ENCODE measurements around the gene KCNG2.

Gene KCNG2

DNA sequence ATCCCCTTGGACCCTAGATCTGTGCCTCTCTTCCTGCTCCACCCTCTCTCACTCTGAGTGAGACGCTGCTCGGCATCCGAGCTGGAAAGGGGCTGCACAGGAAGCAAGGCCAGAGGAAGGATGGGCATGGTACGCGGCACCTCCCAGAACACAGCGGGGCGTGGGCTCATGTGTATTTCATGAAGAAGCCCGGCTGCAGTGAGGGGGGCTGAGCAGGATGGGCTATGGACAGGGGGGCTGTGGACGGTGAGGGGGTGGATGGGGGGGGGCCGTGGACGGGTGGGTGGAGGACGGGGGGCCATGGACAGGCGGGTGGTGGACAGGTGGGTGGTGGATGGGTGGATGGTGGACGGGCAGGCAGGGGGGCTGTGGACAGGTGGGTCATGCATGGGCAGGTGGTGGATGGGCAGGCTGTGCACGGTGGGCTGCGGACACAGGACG, 125.3 kb downstream of the KCNG2 start:
- Histone ChIP-seq H3K4me1 (ENCODE audit: insufficient read depth, poor library complexity, severe bottlenecking) (no peaks in the 10 kb centered on the region), H3K27ac (ENCODE audit: poor library complexity, severe bottlenecking) (no peak overlapping the region), H3K4me3 (ENCODE audit: severe bottlenecking) (no peak overlapping the region), H3K36me3 (ENCODE audit: low read depth) (peaks cover 12% of the 10 kb centered on the region), H3K27me3 (ENCODE audit: insufficient read depth, poor library complexity, severe bottlenecking) (no peaks in the 10 kb centered on the region), H3K9me3 (ENCODE audit: severe bottlenecking) (no peaks in the 10 kb centered on the region)
- TF ChIP-seq, protein P1, sequence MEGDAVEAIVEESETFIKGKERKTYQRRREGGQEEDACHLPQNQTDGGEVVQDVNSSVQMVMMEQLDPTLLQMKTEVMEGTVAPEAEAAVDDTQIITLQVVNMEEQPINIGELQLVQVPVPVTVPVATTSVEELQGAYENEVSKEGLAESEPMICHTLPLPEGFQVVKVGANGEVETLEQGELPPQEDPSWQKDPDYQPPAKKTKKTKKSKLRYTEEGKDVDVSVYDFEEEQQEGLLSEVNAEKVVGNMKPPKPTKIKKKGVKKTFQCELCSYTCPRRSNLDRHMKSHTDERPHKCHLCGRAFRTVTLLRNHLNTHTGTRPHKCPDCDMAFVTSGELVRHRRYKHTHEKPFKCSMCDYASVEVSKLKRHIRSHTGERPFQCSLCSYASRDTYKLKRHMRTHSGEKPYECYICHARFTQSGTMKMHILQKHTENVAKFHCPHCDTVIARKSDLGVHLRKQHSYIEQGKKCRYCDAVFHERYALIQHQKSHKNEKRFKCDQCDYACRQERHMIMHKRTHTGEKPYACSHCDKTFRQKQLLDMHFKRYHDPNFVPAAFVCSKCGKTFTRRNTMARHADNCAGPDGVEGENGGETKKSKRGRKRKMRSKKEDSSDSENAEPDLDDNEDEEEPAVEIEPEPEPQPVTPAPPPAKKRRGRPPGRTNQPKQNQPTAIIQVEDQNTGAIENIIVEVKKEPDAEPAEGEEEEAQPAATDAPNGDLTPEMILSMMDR (IDR thresholded peaks at IDR 0.05; ENCODE audit: poor library complexity, severe bottlenecking) = no peak
- DNase-seq (ENCODE audit: low spot score) = peak; percentile 48
- no peak for ATAC-seq (ENCODE audit: low read depth)

DNA sequence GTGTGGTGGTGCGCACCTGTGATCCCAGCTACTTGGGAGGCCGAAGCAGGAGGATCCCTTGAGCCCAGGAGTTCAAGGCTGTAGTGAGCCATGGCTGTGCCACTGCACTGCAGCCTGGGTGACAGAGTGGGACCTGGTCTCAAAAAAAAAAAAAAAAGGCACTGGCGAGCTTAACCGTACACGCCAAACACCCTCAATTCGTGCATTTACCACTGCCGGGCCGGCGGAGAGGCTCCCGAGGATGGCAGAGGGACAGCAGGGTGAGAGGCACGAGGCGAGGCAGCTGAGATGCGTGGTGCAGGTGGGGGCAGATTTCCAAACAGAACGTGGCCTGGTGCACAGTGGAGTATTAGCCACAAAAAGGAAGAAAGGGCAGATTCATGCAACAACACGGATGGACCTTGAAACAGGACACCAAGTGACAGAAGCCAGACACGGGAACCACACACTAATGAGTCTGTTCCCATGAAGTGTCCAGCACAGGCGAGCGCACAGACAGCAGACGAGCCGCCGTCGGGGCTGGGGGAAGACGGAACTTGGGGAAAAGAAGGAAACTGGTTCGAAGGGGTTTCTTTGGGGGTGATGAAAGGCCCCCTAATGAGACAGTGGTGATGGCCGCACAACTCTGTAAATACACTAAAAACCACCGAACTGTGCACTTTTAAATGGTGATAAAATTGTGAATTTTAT, 126.3 kb downstream of the KCNG2 start:
- no peaks in the 10 kb centered on the region for H3K4me1 ChIP-seq (ENCODE audit: insufficient read depth, poor library complexity, severe bottlenecking)
- H3K9me3 ChIP-seq (ENCODE audit: severe bottlenecking) = peaks cover under 1% of the 10 kb centered on the region
- H3K36me3 ChIP-seq (ENCODE audit: low read depth) = peaks cover 10% of the 10 kb centered on the region
- ATAC-seq (ENCODE audit: low read depth) = no peak
- H3K27ac ChIP-seq (ENCODE audit: poor library complexity, severe bottlenecking) = no peak overlapping the region
- H3K27me3 ChIP-seq (ENCODE audit: insufficient read depth, poor library complexity, severe bottlenecking) = no peaks in the 10 kb centered on the region
- no peak overlapping the region for H3K4me3 ChIP-seq (ENCODE audit: severe bottlenecking)
- DNase-seq (ENCODE audit: low spot score) = no peak
- TF ChIP-seq, protein P1 (IDR thresholded peaks at IDR 0.05; ENCODE audit: poor library complexity, severe bottlenecking) = no peak

DNA sequence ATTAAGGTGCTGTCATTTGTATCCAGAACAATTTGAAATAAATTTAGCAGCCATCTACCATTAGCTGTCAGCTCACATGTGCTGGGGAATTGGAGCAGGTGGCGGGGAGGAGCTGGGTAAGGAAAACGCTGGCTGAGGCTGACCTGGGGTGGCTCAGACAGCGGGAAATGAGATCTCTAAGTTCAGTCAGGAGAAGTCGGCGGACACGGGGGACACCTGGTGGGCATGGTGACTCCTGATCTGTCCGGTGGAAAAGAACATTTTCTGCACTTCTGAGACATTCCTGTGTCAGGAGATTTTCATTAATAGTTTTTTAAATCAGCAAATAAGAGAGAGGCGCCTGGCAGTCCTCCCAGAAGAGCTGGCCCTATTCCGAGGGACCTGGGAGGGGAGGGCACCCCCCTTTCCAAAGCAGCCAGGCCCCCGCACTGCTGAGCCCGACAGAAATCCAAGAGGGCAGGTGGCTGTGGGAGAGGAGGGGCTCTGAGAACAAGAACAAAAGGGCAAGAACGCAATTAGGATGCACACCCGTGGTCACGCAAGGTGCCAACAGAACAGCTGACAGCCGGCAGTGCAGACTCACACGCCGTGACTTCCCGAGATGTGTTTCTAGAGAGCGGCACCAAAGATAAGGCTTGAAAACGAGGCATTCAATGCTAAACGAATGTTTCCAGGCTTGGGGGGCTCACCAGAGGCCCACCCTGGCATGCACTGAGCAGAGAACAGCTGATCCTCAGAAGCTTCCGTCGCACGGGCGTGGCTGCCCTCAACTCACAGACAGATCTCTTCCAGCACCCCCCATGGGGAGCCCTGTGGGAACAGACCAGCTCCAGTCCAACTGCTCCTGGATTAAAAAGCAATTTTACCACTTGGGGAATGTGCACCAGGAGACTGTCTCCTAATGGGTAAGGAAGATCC, 127.3 kb downstream of the KCNG2 start:
- no peak overlapping the region for H3K27ac ChIP-seq (ENCODE audit: poor library complexity, severe bottlenecking)
- no peaks in the 10 kb centered on the region for H3K4me1 ChIP-seq (ENCODE audit: insufficient read depth, poor library complexity, severe bottlenecking)
- TF ChIP-seq, protein P1 (IDR thresholded peaks at IDR 0.05; ENCODE audit: poor library complexity, severe bottlenecking) = no peak
- H3K9me3 ChIP-seq (ENCODE audit: severe bottlenecking) = peaks cover 5% of the 10 kb centered on the region
- H3K36me3 ChIP-seq (ENCODE audit: low read depth) = peaks cover 19% of the 10 kb centered on the region
- H3K27me3 ChIP-seq (ENCODE audit: insufficient read depth, poor library complexity, severe bottlenecking) = no peaks in the 10 kb centered on the region
- no peak for DNase-seq (ENCODE audit: low spot score)
- ATAC-seq (ENCODE audit: low read depth) = no peak
- H3K4me3 ChIP-seq (ENCODE audit: severe bottlenecking) = no peak overlapping the region

DNA sequence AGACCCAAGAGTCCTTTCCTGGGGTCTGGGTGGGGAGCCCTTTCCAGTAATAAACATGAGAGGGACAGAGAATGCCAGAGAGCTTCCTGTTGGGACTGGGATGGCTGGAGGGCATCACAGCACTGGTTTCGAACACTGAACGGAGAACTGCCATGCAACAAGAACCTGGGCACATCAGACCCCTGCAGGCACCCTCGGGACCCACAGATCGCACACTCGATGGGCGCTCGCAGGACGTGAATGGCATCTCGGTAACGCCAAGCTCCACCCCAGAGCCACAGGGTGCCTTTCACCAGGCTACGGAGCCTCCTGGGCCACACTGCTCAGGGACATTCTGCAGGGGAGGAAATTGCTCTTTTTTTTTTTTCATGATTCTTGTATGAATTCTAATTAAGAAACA, 128.6 kb downstream of the KCNG2 start:
- no peaks in the 10 kb centered on the region for H3K27me3 ChIP-seq (ENCODE audit: insufficient read depth, poor library complexity, severe bottlenecking)
- no peak overlapping the region for H3K27ac ChIP-seq (ENCODE audit: poor library complexity, severe bottlenecking)
- no peak for ATAC-seq (ENCODE audit: low read depth)

More for the DNA sequence above, 128.6 kb downstream of the KCNG2 start:
- Histone ChIP-seq H3K36me3 (ENCODE audit: low read depth) (peaks cover 27% of the 10 kb centered on the region), H3K9me3 (ENCODE audit: severe bottlenecking) (peaks cover 14% of the 10 kb centered on the region), H3K4me1 (ENCODE audit: insufficient read depth, poor library complexity, severe bottlenecking) (no peaks in the 10 kb centered on the region), H3K4me3 (ENCODE audit: severe bottlenecking) (no peak overlapping the region)
- TF ChIP-seq, protein P1 (IDR thresholded peaks at IDR 0.05; ENCODE audit: poor library complexity, severe bottlenecking) = no peak
- no peak for DNase-seq (ENCODE audit: low spot score)

All from RWPE2 (cell line).